ENCODE data around the gene PCCA.

PCCA gene

GRCh38 chr13:100561158-100561499, 472.2 kb downstream of the PCCA start:
- no peak overlapping the region for H3K4me3 ChIP-seq (ENCODE audit: insufficient read depth, low read length, poor library complexity, severe bottlenecking)
- H3K9me2 ChIP-seq (replicated peaks; ENCODE audit: insufficient read depth, low read length), result no peaks in the 10 kb centered on the region
- no peaks in the 10 kb centered on the region for H4K20me1 ChIP-seq (ENCODE audit: low read depth, low read length)
- no peaks in the 10 kb centered on the region for H3K79me2 ChIP-seq (ENCODE audit: insufficient read depth, low read length)
- H3K36me3 ChIP-seq (ENCODE audit: low read length), result no peaks in the 10 kb centered on the region
- H3F3A ChIP-seq (ENCODE audit: insufficient read depth), result no peaks in the 10 kb centered on the region
- TF ChIP-seq EZH2phosphoT487 (conservative IDR thresholded peaks at IDR 0.05; ENCODE audit: low read length) (no peak), CTCF (IDR thresholded peaks at IDR 0.05; ENCODE audit: insufficient read depth, low read length, poor library complexity, severe bottlenecking) (no peak)
- no peak overlapping the region for H2AFZ ChIP-seq (ENCODE audit: low read depth, low read length, severe bottlenecking)
- no peak overlapping the region for H3K9ac ChIP-seq (ENCODE audit: low read length)
- H3K9me3 ChIP-seq (ENCODE audit: insufficient read depth, low read length), result no peaks in the 10 kb centered on the region
- H3K4me2 ChIP-seq (ENCODE audit: low read depth, low read length, poor library complexity, severe bottlenecking), result no peak overlapping the region
- H3K27ac ChIP-seq (ENCODE audit: low read depth, low read length), result no peak overlapping the region
- H3K27me3 ChIP-seq (ENCODE audit: low read length), result no peaks in the 10 kb centered on the region

GRCh38 chr13:100561599-100562204, 472.8 kb downstream of the PCCA start:
- H3K27ac ChIP-seq (ENCODE audit: low read depth, low read length), result no peak overlapping the region
- no peaks in the 10 kb centered on the region for H3K36me3 ChIP-seq (ENCODE audit: low read length)
- H3K79me2 ChIP-seq (ENCODE audit: insufficient read depth, low read length), result no peaks in the 10 kb centered on the region
- no peaks in the 10 kb centered on the region for H3F3A ChIP-seq (ENCODE audit: insufficient read depth)
- H2AFZ ChIP-seq (ENCODE audit: low read depth, low read length, severe bottlenecking), result no peak overlapping the region
- no peak overlapping the region for H3K4me3 ChIP-seq (ENCODE audit: insufficient read depth, low read length, poor library complexity, severe bottlenecking)
- H3K9ac ChIP-seq (ENCODE audit: low read length), result no peak overlapping the region
- no peaks in the 10 kb centered on the region for H3K27me3 ChIP-seq (ENCODE audit: low read length)
- TF ChIP-seq EZH2phosphoT487 (conservative IDR thresholded peaks at IDR 0.05; ENCODE audit: low read length), result no peak
- no peak for TF ChIP-seq CTCF (IDR thresholded peaks at IDR 0.05; ENCODE audit: insufficient read depth, low read length, poor library complexity, severe bottlenecking)
- no peak overlapping the region for H3K4me2 ChIP-seq (ENCODE audit: low read depth, low read length, poor library complexity, severe bottlenecking)
- no peaks in the 10 kb centered on the region for H3K9me3 ChIP-seq (ENCODE audit: insufficient read depth, low read length)
- no peaks in the 10 kb centered on the region for H3K9me2 ChIP-seq (replicated peaks; ENCODE audit: insufficient read depth, low read length)
- H4K20me1 ChIP-seq (ENCODE audit: low read depth, low read length), result no peaks in the 10 kb centered on the region

GRCh38 chr13:100563779-100564178, 474.9 kb downstream of the PCCA start:
- H2AFZ ChIP-seq (ENCODE audit: low read depth, low read length, severe bottlenecking), result no peak overlapping the region
- no peaks in the 10 kb centered on the region for H3K36me3 ChIP-seq (ENCODE audit: low read length)
- H3K4me3 ChIP-seq (ENCODE audit: insufficient read depth, low read length, poor library complexity, severe bottlenecking), result no peak overlapping the region
- H3K9ac ChIP-seq (ENCODE audit: low read length), result no peak overlapping the region
- H3K79me2 ChIP-seq (ENCODE audit: insufficient read depth, low read length), result no peaks in the 10 kb centered on the region
- H3F3A ChIP-seq (ENCODE audit: insufficient read depth), result no peaks in the 10 kb centered on the region
- no peak overlapping the region for H3K27ac ChIP-seq (ENCODE audit: low read depth, low read length)
- H3K4me2 ChIP-seq (ENCODE audit: low read depth, low read length, poor library complexity, severe bottlenecking), result no peak overlapping the region
- H3K9me3 ChIP-seq (ENCODE audit: insufficient read depth, low read length), result no peaks in the 10 kb centered on the region
- no peak for TF ChIP-seq EZH2phosphoT487 (conservative IDR thresholded peaks at IDR 0.05; ENCODE audit: low read length)
- no peak for TF ChIP-seq CTCF (IDR thresholded peaks at IDR 0.05; ENCODE audit: insufficient read depth, low read length, poor library complexity, severe bottlenecking)
- no peaks in the 10 kb centered on the region for H4K20me1 ChIP-seq (ENCODE audit: low read depth, low read length)
- no peaks in the 10 kb centered on the region for H3K9me2 ChIP-seq (replicated peaks; ENCODE audit: insufficient read depth, low read length)
- H3K27me3 ChIP-seq (ENCODE audit: low read length), result no peaks in the 10 kb centered on the region
